SK-N-SH treated with all-trans-retinoic acid at 6 μM for 48 hours (cell line): Measurements from ENCODE around the gene CTBP2.

Source experiments
- ARNTL ChIP-seq: fragments of 450-650 bp; formaldehyde crosslinking; IDR thresholded peaks from 2 replicates; pipeline ENCODE4 v1.5.0; 2020; ENCODE audit warnings: low read depth, mild to moderate bottlenecking, moderate library complexity, borderline replicate concordance
- BACH2 ChIP-seq: fragments of 250-450 bp; sonication (Bioruptor Pico); IDR thresholded peaks from 2 replicates; pipeline ENCODE4 v1.9.0; 2021; ENCODE audit warnings: mild to moderate bottlenecking, borderline replicate concordance
- GLIS3 ChIP-seq: fragments of 250-450 bp; sonication (Bioruptor Pico); IDR thresholded peaks from 2 replicates; pipeline ENCODE4 v1.5.0; 2020; ENCODE audit warnings: mild to moderate bottlenecking, moderate library complexity
- OSR1 ChIP-seq: fragments of 250-450 bp; sonication (Bioruptor Pico); IDR thresholded peaks from 2 replicates; pipeline ENCODE4 v1.8.0; 2022; ENCODE audit warnings: moderate library complexity, mild to moderate bottlenecking, inconsistent platforms
- PPARA ChIP-seq: fragments of 250-450 bp; sonication (Bioruptor Pico); IDR thresholded peaks from 2 replicates; pipeline ENCODE4 v1.5.0; 2020; ENCODE audit warnings: mild to moderate bottlenecking, borderline replicate concordance
- RARB ChIP-seq: fragments of 250-450 bp; sonication (Bioruptor Pico); IDR thresholded peaks from 2 replicates; pipeline ENCODE4 v1.8.0; 2021; ENCODE audit warnings: mild to moderate bottlenecking, moderate library complexity
- SNAI2 ChIP-seq: fragments of 250-450 bp; sonication (Bioruptor Pico); IDR thresholded peaks from 2 replicates; pipeline ENCODE4 v1.5.0; 2020; ENCODE audit warnings: mild to moderate bottlenecking, moderate library complexity
- TOX ChIP-seq: fragments of 250-450 bp; sonication (Bioruptor Pico); IDR thresholded peaks from 2 replicates; pipeline ENCODE4 v1.8.0; 2021; ENCODE audit warnings: mild to moderate bottlenecking, moderate library complexity, borderline replicate concordance
- ZNF565 ChIP-seq: fragments of 450-650 bp; formaldehyde crosslinking; conservative IDR thresholded peaks from 2 replicates; pipeline ENCODE4 v1.5.0; 2020; ENCODE audit warnings: low read depth, mild to moderate bottlenecking, moderate library complexity
- ZNF70 ChIP-seq: fragments of 450-650 bp; formaldehyde crosslinking; IDR thresholded peaks from 2 replicates; pipeline ENCODE4 v1.5.0; 2020; ENCODE audit warnings: mild to moderate bottlenecking, moderate library complexity
- TF ChIP-seq, protein P1 (sequence below): fragments of 250-450 bp; sonication (Bioruptor Pico); IDR thresholded peaks from 2 replicates; pipeline ENCODE4 v1.8.0; 2020; ENCODE audit warnings: mild to moderate bottlenecking, moderate library complexity, borderline replicate concordance

DNA sequence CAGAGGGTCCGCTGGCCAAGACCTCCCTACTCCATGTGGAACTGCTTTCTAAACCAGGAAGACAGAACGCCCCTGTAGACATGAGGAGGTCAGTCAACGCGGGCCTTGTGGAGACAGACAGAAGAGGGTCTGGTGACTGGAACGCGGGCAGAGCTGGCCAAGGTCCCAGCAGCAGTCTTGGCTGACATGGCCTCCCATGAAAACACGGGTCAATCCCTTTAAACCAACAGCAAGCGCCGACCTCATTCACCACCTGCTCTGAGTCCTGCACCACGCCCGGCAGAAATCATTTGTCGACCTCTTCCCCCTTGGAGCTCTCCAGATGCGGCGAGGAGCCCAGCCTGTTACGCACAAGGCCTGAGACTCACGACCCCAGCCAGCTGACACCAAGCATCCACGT lies 140.0 kb downstream of the CTBP2 start:
- TF ChIP-seq, protein P1, sequence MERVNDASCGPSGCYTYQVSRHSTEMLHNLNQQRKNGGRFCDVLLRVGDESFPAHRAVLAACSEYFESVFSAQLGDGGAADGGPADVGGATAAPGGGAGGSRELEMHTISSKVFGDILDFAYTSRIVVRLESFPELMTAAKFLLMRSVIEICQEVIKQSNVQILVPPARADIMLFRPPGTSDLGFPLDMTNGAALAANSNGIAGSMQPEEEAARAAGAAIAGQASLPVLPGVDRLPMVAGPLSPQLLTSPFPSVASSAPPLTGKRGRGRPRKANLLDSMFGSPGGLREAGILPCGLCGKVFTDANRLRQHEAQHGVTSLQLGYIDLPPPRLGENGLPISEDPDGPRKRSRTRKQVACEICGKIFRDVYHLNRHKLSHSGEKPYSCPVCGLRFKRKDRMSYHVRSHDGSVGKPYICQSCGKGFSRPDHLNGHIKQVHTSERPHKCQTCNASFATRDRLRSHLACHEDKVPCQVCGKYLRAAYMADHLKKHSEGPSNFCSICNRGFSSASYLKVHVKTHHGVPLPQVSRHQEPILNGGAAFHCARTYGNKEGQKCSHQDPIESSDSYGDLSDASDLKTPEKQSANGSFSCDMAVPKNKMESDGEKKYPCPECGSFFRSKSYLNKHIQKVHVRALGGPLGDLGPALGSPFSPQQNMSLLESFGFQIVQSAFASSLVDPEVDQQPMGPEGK (CRISPR knock-in tag) = no peak
- TF ChIP-seq OSR1 (CRISPR knock-in tag) (no peak), ZNF70 (CRISPR knock-in tag) (no peak), TOX (CRISPR knock-in tag) (no peak), GLIS3 (CRISPR knock-in tag) (no peak), ZNF565 (CRISPR knock-in tag) (no peak), RARB (CRISPR knock-in tag) (no peak), BACH2 (CRISPR knock-in tag) (no peak), ARNTL (CRISPR knock-in tag) (no peak), PPARA (CRISPR knock-in tag) (no peak), SNAI2 (CRISPR knock-in tag) (no peak)
